GM21619 (cell line): ENCODE measurements around the gene MAP3K9.

ENCODE experiments used
- ATAC-seq: cut with Tn5 transposase; IDR thresholded peaks from one replicate; pipeline ENCODE4 v1.9.1; 2021; ENCODE audit not compliant: unreplicated experiment

Gene MAP3K9

GRCh38 chr14:70788898-70789297 lies 20.4 kb downstream of the MAP3K9 start:
- no peak for ATAC-seq

DNA sequence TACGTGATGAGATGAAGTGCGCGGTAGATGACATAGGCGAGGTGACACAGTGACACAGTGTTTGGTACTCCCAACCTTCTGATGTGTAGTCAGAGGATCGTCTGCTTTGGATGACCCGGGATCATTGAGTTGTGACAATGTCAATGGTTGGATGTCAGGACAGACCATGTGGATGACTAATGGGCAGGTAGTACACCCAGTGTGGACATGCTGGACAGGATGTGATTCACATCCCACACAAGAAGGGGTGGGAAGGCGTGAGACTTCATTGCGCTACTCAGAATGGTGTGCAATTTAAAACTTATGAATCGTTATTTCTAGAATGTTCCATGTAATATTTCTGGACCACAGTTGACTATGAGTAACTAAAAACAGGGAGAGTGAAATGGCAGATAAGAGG lies 23.8 kb downstream of the MAP3K9 start:
- no peak for ATAC-seq

DNA sequence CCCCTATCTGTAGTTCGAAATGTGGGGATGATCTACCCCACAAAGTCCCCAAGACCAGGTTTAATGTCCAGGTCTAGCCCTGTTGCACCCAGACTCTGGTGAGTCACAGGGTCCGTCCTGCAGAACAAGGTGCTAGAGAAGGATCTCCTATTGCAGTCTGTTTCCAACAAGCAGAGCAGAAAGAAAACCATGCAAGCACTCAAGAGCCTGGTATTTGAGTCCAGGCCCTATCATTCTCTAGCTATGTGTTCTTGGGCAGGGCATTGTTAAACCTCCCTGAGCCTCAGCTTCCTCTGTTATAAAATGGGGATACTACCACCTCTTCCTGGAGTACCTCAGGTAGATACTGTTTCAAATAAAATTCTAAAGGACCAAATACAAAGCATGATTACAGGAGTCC lies 24.4 kb downstream of the MAP3K9 start:
- ATAC-seq = no peak

DNA sequence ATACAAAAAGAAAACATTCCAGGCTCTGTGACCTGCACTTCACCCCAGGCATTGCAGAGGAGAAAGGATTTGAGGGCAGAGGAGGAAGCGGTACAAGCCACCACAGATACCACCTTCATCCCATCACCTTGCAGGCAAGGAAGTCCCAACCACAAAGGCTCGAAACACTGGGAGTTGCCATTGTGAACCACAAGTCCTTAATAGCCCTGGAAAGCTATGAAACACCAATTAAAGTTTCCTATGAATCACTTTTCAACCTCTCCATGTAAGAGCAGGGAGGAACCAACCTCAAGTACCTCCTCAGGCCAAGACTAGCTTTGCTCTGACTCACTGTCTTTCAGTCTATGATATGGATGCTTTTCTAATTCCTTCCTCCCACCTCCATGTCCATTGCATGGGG lies 27.0 kb downstream of the MAP3K9 start:
- no peak for ATAC-seq

DNA sequence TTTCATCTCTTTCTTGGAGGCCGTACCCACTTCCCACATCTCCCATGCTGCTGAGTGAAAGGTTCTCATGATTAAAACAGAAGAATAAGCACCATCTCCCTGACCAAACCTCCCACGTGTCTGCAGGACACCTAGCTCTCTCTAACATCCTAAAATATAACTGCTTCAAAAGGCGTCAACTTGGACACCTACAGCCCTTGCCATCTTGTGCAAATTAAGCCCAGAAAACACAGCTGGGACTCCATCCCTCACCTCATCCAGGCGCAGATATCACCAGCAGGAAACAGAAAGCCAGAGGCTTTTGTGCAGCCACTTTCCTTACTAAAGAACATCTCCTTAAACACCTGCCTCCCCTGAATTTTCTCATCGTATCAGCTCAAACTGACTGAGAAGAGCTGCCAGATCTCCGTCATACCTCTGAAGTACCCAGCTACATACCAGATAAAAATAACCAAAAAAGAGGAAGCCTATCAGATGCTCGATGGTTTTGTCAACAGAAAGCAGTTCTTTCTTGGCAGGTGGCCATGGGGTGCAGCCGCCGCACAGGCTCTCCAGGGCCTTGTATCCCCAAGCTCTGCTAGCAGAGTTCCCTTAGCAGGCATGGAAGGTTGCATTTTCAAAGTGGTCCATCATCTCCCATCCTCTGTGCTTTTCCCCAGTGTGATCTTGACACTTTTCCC lies 28.8 kb downstream of the MAP3K9 start:
- peak; percentile 77 for ATAC-seq

- no peak for ATAC-seq
These were observed 29.6 kb downstream of the MAP3K9 start for GRCh38 chr14:70779667-70780066.

- ATAC-seq = no peak
These were observed 33.1 kb downstream of the MAP3K9 start for GRCh38 chr14:70776197-70776596.

- no peak for ATAC-seq
These were observed 36.0 kb downstream of the MAP3K9 start for GRCh38 chr14:70773182-70773862.

GRCh38 chr14:70771781-70772212 lies 37.5 kb downstream of the MAP3K9 start:
- no peak for ATAC-seq

DNA sequence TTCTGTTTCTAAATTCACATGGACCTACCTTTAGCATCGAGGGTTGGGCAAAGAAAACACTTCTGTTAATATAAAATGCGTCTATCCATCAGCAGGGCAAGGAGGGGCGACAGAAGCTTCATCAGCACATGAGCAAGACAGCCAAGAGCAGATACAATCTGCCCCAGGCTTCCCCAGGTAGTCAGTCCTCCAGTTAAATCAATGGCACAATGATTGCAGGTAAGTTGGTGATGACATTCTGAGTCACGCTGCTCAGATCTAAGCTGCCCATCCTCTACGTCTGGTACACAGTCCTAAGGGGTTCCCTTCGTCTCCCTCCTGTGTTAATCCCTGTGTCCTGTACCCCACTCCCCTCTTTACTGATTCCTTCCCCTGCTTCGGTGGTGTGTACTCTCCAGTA lies 38.8 kb downstream of the MAP3K9 start:
- no peak for ATAC-seq

GRCh38 chr14:70759398-70759797 lies 49.9 kb downstream of the MAP3K9 start:
- ATAC-seq = no peak

DNA sequence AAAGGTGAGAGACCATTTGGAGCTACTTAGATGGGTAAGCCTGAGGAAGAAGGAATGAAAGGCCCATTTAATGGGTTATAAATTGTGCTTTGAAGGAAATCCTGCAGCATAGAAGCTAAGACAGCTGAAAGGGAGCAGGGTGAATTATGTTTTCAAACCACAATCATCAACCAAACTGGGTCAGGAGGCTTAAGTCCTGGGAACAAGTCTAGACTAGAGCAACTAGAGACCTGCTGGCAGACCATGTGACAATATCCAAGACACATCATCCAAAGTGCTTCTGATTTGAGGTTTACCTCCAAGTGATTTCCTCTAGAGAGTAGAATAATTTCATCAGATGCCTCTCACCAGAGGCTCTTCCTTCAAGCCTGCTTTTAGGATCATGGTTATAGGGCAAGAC lies 53.7 kb downstream of the MAP3K9 start:
- no peak for ATAC-seq

DNA sequence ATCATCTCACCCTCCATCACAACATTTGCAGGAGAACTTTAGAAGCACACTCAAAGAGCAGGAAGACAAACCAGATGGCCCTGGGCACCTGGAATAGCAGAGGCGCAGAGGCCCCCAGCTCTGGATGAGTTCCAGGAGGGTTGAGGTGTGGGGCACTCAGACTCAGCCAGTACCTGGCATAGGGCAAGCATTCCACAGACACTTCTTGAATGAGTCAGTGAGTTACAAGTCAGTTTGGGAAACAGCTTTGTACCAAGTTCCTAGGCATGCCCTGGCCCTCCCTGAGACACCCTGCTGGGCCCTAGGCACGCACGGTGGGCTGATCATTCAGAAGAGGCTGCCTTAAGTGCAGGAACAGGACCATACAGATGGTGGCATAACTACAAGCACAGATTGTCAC lies 54.3 kb downstream of the MAP3K9 start:
- ATAC-seq = no peak

GRCh38 chr14:70753518-70753953 lies 55.8 kb downstream of the MAP3K9 start:
- no peak for ATAC-seq

GRCh38 chr14:70748422-70748821 lies 60.9 kb downstream of the MAP3K9 start:
- no peak for ATAC-seq

GRCh38 chr14:70744641-70745040 lies 64.7 kb downstream of the MAP3K9 start:
- ATAC-seq = no peak

GRCh38 chr14:70742316-70742715 lies 67.0 kb downstream of the MAP3K9 start:
- no peak for ATAC-seq

DNA sequence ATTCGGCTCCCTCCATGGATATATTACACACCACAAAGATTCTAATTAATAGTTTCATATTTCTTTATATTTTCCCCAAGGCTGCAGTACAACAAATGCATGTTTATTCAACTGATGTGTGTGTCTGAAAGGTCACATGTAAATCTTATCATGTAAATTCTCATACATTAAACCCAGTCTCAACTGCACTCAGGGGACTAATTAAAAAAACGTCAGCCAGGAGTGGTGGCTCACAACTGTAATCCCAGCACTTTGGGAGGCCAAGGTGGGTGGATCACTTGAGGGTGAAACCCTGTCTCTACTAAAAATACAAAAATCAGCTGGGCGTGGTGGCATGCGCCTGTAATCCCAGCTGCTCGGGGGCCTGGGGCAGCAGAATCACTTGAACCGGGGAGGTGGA lies 67.8 kb downstream of the MAP3K9 start:
- no peak for ATAC-seq

DNA sequence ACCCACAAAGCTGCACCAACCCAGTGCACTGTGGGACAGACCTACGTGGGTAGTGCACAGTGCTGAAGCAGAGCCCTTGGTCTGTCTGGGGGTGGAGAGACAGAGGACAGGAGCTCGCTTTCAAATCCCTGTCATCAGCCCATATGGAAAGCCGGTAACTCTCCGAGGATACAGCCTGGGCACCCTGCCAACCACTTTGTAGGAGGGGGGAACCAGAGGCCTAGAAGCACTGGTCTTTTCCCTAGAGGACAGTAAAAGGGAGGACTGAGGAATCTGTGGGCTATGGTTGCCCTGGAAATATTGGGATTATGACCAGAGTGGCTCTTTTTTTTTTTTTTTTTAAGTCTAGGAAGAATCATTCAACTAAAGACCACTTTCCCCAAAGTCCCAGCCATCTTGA lies 74.3 kb downstream of the MAP3K9 start:
- no peak for ATAC-seq

DNA sequence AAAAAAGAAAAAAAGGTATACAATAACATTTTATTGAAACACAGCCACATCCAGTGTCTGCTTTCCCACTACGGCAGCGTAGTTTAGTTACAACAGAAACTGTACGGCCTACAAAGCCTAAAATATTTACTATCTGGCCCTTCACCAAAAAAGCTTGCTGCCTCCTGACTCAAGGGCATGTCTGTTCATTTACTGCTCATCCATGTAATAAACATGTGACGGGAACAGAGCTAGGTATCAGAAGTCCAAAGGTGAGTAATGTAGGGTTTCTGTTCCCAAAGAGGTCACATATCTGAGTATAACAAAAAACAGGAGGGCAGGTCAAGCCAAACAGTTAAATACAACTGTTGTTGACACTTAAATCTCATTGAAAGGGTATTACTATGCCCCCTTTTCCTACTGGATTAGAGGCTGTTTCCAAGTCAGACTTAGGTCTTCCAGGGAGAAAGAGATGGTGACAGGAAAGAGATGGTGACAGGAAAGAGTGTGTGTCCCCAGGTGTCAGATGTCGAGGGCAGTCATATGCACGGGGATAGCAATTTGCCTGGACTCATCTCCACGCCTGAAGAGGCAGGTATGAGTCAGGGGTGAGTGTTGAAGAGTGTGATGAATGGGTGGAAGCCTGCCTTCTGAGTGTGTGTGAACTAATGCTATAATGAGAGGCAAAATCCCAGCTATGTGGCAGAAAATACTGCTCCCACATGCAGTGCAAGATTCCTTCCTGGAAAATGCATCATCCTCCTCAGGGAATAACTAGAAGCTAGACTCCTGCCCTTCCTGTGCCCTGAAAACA lies 77.7 kb downstream of the MAP3K9 start:
- ATAC-seq = no peak

GRCh38 chr14:70730393-70730792 lies 78.9 kb downstream of the MAP3K9 start:
- ATAC-seq = no peak
